GM18511 (cell line): ENCODE results near the gene OGG1.
A peak's percentile ranks its signal among the peaks of the same experiment; 100 is the strongest.
"Not testable (repeated sequence)": the region's sequence is repeated elsewhere in the genome, so short reads cannot be mapped to it uniquely, and the experiment has no call there.

Experiments
- ATAC-seq: cut with Tn5 transposase; IDR thresholded peaks from one replicate; pipeline ENCODE4 v1.9.1; 2021; ENCODE audit warnings: mild to moderate bottlenecking, moderate library complexity; ENCODE audit not compliant: unreplicated experiment

Gene OGG1

GRCh38 chr3:9760779-9761505, 11.2 kb downstream of the OGG1 start:
- no peak for ATAC-seq

GRCh38 chr3:9761919-9762318, 12.2 kb downstream of the OGG1 start:
- ATAC-seq: no peak

GRCh38 chr3:9762871-9763270, 13.1 kb downstream of the OGG1 start:
- no peak for ATAC-seq

- no peak for ATAC-seq
Measured at GRCh38 chr3:9765865-9766264, 16.1 kb downstream of the OGG1 start.

GRCh38 chr3:9767418-9767817, 17.7 kb downstream of the OGG1 start:
- no peak for ATAC-seq

GRCh38 chr3:9768141-9768775, 18.5 kb downstream of the OGG1 start:
- no peak for ATAC-seq

- no peak for ATAC-seq
Measured at GRCh38 chr3:9769012-9769411, 19.3 kb downstream of the OGG1 start.

- peak; percentile 63 for ATAC-seq
Measured at GRCh38 chr3:9769426-9770275, 19.9 kb downstream of the OGG1 start, which contains the start of gene CAMK1. Gene CAMK1 (minus strand): TSS chr3:9769947. CDS start chr3:9767749, 2,198 bp downstream.

GRCh38 chr3:9770276-9770812, 20.6 kb downstream of the OGG1 start:
- ATAC-seq: no peak

GRCh38 chr3:9771007-9771406, 21.3 kb downstream of the OGG1 start:
- ATAC-seq: not testable (repeated sequence)

- no peak for ATAC-seq
Measured at GRCh38 chr3:9776896-9777693, 27.3 kb downstream of the OGG1 start.

GRCh38 chr3:9777694-9778021, 27.9 kb downstream of the OGG1 start:
- ATAC-seq: no peak

- ATAC-seq: no peak
Measured at GRCh38 chr3:9778143-9779074, 28.7 kb downstream of the OGG1 start.

- no peak for ATAC-seq
Measured at GRCh38 chr3:9779075-9779593, 29.4 kb downstream of the OGG1 start.

- peak; percentile 71 for ATAC-seq
Measured at GRCh38 chr3:9779721-9780457, 30.1 kb downstream of the OGG1 start.

GRCh38 chr3:9780458-9780812, 30.7 kb downstream of the OGG1 start:
- no peak for ATAC-seq

GRCh38 chr3:9780910-9781309, 31.2 kb downstream of the OGG1 start:
- no peak for ATAC-seq

- no peak for ATAC-seq
Measured at GRCh38 chr3:9781551-9781950, 31.8 kb downstream of the OGG1 start.
